ENCODE measurements around the gene PCGF5.

- TF ChIP-seq POLR2A (IDR thresholded peaks at IDR 0.05; ENCODE audit: low read length) = no peak
- no peak for TF ChIP-seq GATA1 (IDR thresholded peaks at IDR 0.05; ENCODE audit: low read depth, low read length)
Measured at GRCh38 chr10:91313796-91314485, 93.5 kb downstream of the PCGF5 start.
